Fibroblast of pulmonary artery (primary cell): ENCODE results near the gene OSBPL6.

Source experiments
- DNase-seq: peaks from one replicate; pipeline ENCODE4 v3.0.0-alpha.2; 2010; ENCODE audit warnings: low read depth
- H3K4me3 ChIP-seq: replicated peaks from 2 replicates; pipeline ENCODE4 v1.5.1; 2011; ENCODE audit warnings: low read depth, mild to moderate bottlenecking, control low read depth, low read length, moderate library complexity
- CTCF ChIP-seq: IDR thresholded peaks from 2 replicates; pipeline ENCODE4 v1.5.1; 2011; ENCODE audit warnings: mild to moderate bottlenecking, control low read depth, low read length, inconsistent platforms; ENCODE audit errors: missing control alignments

Gene OSBPL6

GRCh38 chr2:178273787-178274360 is 79.6 kb downstream of the OSBPL6 start:
- no peak for TF ChIP-seq CTCF
- DNase-seq = no peak
- H3K4me3 ChIP-seq = no peak overlapping the region

GRCh38 chr2:178275600-178275999 is 81.3 kb downstream of the OSBPL6 start:
- H3K4me3 ChIP-seq = no peak overlapping the region
- no peak for DNase-seq
- no peak for TF ChIP-seq CTCF

GRCh38 chr2:178277741-178278197 is 83.5 kb downstream of the OSBPL6 start:
- DNase-seq = peak; percentile 34
- H3K4me3 ChIP-seq = no peak overlapping the region
- no peak for TF ChIP-seq CTCF

GRCh38 chr2:178279142-178279541 is 84.8 kb downstream of the OSBPL6 start:
- TF ChIP-seq CTCF = no peak
- DNase-seq = peak; percentile 95
- no peak overlapping the region for H3K4me3 ChIP-seq

GRCh38 chr2:178279636-178280035 is 85.3 kb downstream of the OSBPL6 start:
- H3K4me3 ChIP-seq = no peak overlapping the region
- DNase-seq = no peak
- no peak for TF ChIP-seq CTCF

GRCh38 chr2:178280244-178280852 is 86.0 kb downstream of the OSBPL6 start:
- peak; percentile 80 for TF ChIP-seq CTCF
- DNase-seq = peak; percentile 78
- H3K4me3 ChIP-seq = no peak overlapping the region
